GM23338 (cell line): ENCODE results near the gene CDC42BPA. TPM values are rescaled to one million over a fixed set of nuclear protein-coding genes. Genes with fewer than 3 reads are reported as not detected.

Source experiments
- ATAC-seq: fragments of 200-7000 bp; cut with Tn5 transposase; 3 replicates; pipeline ENCODE4 v1.9.1; 2020
- DNase-seq: peaks from one replicate; pipeline ENCODE4 v3.0.0-alpha.2; 2015; ENCODE audit warnings: low spot score
- H2AFZ ChIP-seq: fragments of 200-600 bp; sonication (generic); 2 replicates; pipeline ENCODE4 v1.8.0; 2016; ENCODE audit warnings: antibody characterized with exemption, mild to moderate bottlenecking, moderate library complexity
- H3F3A ChIP-seq: fragments of 200-600 bp; sonication (generic); replicated peaks from 2 replicates; pipeline ENCODE4 v1.8.0; 2017; ENCODE audit warnings: antibody characterized with exemption, mixed run types, low read depth
- H3K27ac ChIP-seq: fragments of 200-600 bp; sonication (generic); 2 replicates; pipeline ENCODE4 v1.6.1; 2016; ENCODE audit warnings: low read depth
- H3K27me3 ChIP-seq: fragments of 200-600 bp; sonication (generic); 2 replicates; pipeline ENCODE4 v1.8.0; 2016; ENCODE audit warnings: mild to moderate bottlenecking, mixed run types, moderate library complexity; ENCODE audit not compliant: insufficient read depth
- H3K36me3 ChIP-seq: fragments of 200-600 bp; sonication (generic); 2 replicates; pipeline ENCODE4 v1.8.0; 2016; ENCODE audit warnings: mild to moderate bottlenecking; ENCODE audit not compliant: insufficient read depth
- H3K4me1 ChIP-seq: fragments of 200-600 bp; sonication (generic); 2 replicates; pipeline ENCODE4 v1.8.0; 2016; ENCODE audit warnings: mild to moderate bottlenecking, moderate library complexity; ENCODE audit not compliant: insufficient read depth
- H3K4me2 ChIP-seq: fragments of 200-600 bp; sonication (generic); 2 replicates; pipeline ENCODE4 v1.7.1; 2017; ENCODE audit warnings: mixed run types
- H3K4me3 ChIP-seq: fragments of 200-600 bp; sonication (generic); 2 replicates; pipeline ENCODE4 v1.6.1; 2016; ENCODE audit warnings: mixed run types
- H3K79me2 ChIP-seq: fragments of 200-600 bp; sonication (generic); replicated peaks from 2 replicates; pipeline ENCODE4 v1.8.0; 2017; ENCODE audit warnings: mild to moderate bottlenecking; ENCODE audit not compliant: insufficient read depth
- H3K9me2 ChIP-seq: fragments of 200-600 bp; sonication (generic); 2 replicates; pipeline ENCODE4 v1.8.0; 2017; ENCODE audit not compliant: insufficient read depth
- H4K20me1 ChIP-seq: fragments of 200-600 bp; sonication (generic); replicated peaks from 2 replicates; pipeline ENCODE4 v1.8.0; 2017; ENCODE audit warnings: mild to moderate bottlenecking; ENCODE audit not compliant: insufficient read depth
- H3K27ac Mint-ChIP-seq: 2 replicates; pipeline ENCODE4 v1.8.0; 2020; ENCODE audit warnings: inconsistent platforms, mild to moderate bottlenecking, moderate library complexity, mixed read lengths
- H3K27me3 Mint-ChIP-seq: 3 replicates; pipeline ENCODE4 v1.8.0; 2022; ENCODE audit warnings: low read depth, mild to moderate bottlenecking, moderate library complexity, mixed read lengths, inconsistent platforms; ENCODE audit not compliant: insufficient read depth, poor library complexity
- H3K36me3 Mint-ChIP-seq: 3 replicates; pipeline ENCODE4 v1.8.0; 2021; ENCODE audit warnings: low read depth, mild to moderate bottlenecking, inconsistent platforms, moderate library complexity, mixed read lengths
- H3K4me1 Mint-ChIP-seq: 3 replicates; pipeline ENCODE4 v1.8.0; 2020; ENCODE audit warnings: mild to moderate bottlenecking, inconsistent platforms, mixed read lengths
- H3K4me3 Mint-ChIP-seq: 3 replicates; pipeline ENCODE4 v1.8.0; 2021; ENCODE audit warnings: moderate library complexity, mild to moderate bottlenecking, inconsistent platforms, mixed read lengths
- H3K9me3 Mint-ChIP-seq: 3 replicates; pipeline ENCODE4 v1.8.0; 2020; ENCODE audit warnings: moderate library complexity, mild to moderate bottlenecking, inconsistent platforms, mixed read lengths
- CREB1 ChIP-seq: fragments of 250-450 bp; sonication (Bioruptor Pico); IDR thresholded peaks from 2 replicates; pipeline ENCODE4 v1.5.0; 2020; ENCODE audit warnings: low read depth, mild to moderate bottlenecking, moderate library complexity
- ETS1 ChIP-seq: IDR thresholded peaks from 2 replicates; pipeline ENCODE4 v1.6.1; 2016; ENCODE audit warnings: antibody characterized with exemption
- EZH2 ChIP-seq: fragments of 200-600 bp; sonication (generic); IDR thresholded peaks from one replicate; pipeline ENCODE4 v1.8.0; 2017; ENCODE audit warnings: antibody characterized with exemption, mild to moderate bottlenecking, low read depth; ENCODE audit not compliant: unreplicated experiment
- JUNB ChIP-seq: IDR thresholded peaks from one replicate; pipeline ENCODE4 v1.6.1; 2016; ENCODE audit warnings: antibody characterized with exemption; ENCODE audit not compliant: unreplicated experiment
- NANOG ChIP-seq: IDR thresholded peaks from 2 replicates; pipeline ENCODE4 v1.6.1; 2016; ENCODE audit warnings: antibody characterized with exemption, borderline replicate concordance
- POLR2AphosphoS5 ChIP-seq: IDR thresholded peaks from 2 replicates; pipeline ENCODE4 v1.6.1; 2016; ENCODE audit warnings: antibody characterized with exemption, low read depth
- ZNF114 ChIP-seq: fragments of 250-450 bp; sonication (Bioruptor Pico); IDR thresholded peaks from 2 replicates; pipeline ENCODE4 v1.5.0; 2020; ENCODE audit warnings: mild to moderate bottlenecking, moderate library complexity
- ZNF331 ChIP-seq: fragments of 250-450 bp; sonication (Bioruptor Pico); IDR thresholded peaks from 2 replicates; pipeline ENCODE4 v1.5.0; 2020; ENCODE audit warnings: low read depth, mild to moderate bottlenecking, moderate library complexity
- ZNF462 ChIP-seq: fragments of 250-450 bp; sonication (Bioruptor Pico); IDR thresholded peaks from 2 replicates; pipeline ENCODE4 v1.5.0; 2020; ENCODE audit warnings: mild to moderate bottlenecking, moderate library complexity
- polyA plus RNA-seq: library from polyadenylated mRNA; unstranded; fragments of >200 nt; fragmentation: Nextera tagmentation; extraction: Ambion mirVana; gene quantifications from 2 replicates; pipeline ENCODE4 v1.2.1, GENCODE V29; 2016
- total RNA-seq: library from RNA; depleted of rRNA; stranded (reverse); fragments of >200 nt; shearing (Covaris generic); gene quantifications from 2 replicates; pipeline ENCODE4 v1.2.3, GENCODE V29; 2014

CDC42BPA gene
- total and polyA plus RNA-seq, 2 experiments from 2014 or later = 17.7 to 40.1 TPM

- Mint-ChIP-seq H3K27ac (peak overlapping the region; percentile 87), H3K27me3 (peaks cover 4% of the 10 kb centered on the region), H3K4me1 (peaks cover 28% of the 10 kb centered on the region), H3K36me3 (peaks cover 4% of the 10 kb centered on the region; the same call in 2 of the 3 replicates), H3K4me3 (no peak overlapping the region), H3K9me3 (no peaks in the 10 kb centered on the region)
- Histone ChIP-seq H3K27ac (peak overlapping the region; percentile 33; the same call in 1 of the 2 replicates), H3K4me1 (peaks cover 9% of the 10 kb centered on the region), H2AFZ (no peak overlapping the region), H4K20me1 (0 out of 2 replicates have a peak, but pooled peaks cover 4% of the 10 kb centered on the region), H3K4me2 (peak overlapping the region; percentile 7; the same call in 1 of the 2 replicates), H3K9me2 (no peaks in the 10 kb centered on the region), H3K36me3 (no peaks in the 10 kb centered on the region), H3K79me2 (no peaks in the 10 kb centered on the region), H3F3A (no peaks in the 10 kb centered on the region), H3K27me3 (no peaks in the 10 kb centered on the region), H3K4me3 (no peak overlapping the region)
- peak; percentile 37 for DNase-seq
- ATAC-seq = peak; percentile 30; the same call in 2 of the 3 replicates
- TF ChIP-seq ZNF331 (CRISPR knock-in tag) = no peak
- no peak for TF ChIP-seq JUNB
- TF ChIP-seq ETS1 = no peak
- TF ChIP-seq CREB1 (CRISPR knock-in tag) = no peak
- no peak for TF ChIP-seq POLR2AphosphoS5
- no peak for TF ChIP-seq ZNF462
- no peak for TF ChIP-seq NANOG
- no peak for TF ChIP-seq ZNF114 (CRISPR knock-in tag)
- no peak for TF ChIP-seq EZH2
Measured at GRCh38 chr1:227124473-227124872, 193.8 kb downstream of the CDC42BPA start.
